Measurements from ENCODE around the gene CYB5B. TPM values are rescaled to one million over a fixed set of nuclear protein-coding genes. Genes with fewer than 3 reads are reported as not detected.
A peak's percentile ranks its signal among the peaks of the same experiment; 100 is the strongest.

Gene CYB5B
- total RNA-seq, 2 experiments from 2014 or later, result 83.0 to 184 TPM

DNA sequence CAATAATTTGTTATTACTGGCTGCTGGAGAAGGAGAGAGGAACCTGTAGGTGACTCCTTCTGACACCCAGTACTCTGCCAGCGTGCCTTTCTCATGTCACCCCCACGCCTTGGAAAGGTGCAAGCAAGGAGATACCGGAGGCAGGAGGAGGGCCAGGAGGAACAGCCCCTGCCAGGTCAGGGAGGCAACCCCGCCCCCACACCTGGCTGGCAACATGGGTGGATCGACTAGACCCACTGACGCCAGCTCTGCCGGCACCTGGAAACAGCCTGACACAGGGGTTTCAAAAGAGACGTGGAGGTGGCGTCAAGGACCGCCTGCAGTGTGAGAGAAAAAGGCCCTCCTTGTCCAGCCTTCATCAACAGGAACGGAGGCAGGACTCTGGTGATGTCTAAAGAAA is 62.3 kb downstream of the CYB5B start:
- CTCF ChIA-PET (ENCODE audit: unreplicated experiment), result no interaction called here
- H3K4me2 ChIP-seq (ENCODE audit: low read length), result no peak overlapping the region
- BruUV-seq (replicated peaks), result no TSS peak

DNA sequence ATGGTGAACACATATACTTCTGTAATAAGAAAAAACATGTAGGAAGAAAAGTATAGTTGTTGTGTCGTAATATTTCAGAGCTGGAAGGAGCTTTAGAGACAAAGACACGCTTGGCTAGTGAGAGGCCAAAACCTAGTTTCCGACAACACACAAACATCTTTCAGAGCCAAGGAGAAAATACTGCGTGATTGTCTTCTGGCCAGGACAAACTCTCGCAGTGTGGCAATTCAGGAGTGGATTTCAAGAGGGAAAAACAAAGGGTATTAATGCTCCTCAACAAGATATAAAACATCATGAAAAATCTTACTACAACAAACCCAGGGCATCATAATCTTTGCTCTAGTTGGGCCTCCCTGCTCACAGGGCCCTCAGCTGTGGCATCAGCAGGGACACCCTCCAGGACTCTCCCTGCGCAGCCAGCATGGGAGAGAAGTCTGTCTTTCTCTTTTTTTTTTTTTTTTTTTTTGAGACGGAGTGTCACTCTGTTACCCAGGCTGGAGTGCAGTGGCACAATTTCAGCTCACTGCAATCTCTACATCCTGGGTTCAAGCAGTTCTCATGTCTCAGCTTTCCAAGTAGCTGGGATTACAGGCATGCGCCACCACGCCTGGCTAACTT is 66.4 kb downstream of the CYB5B start:
- Histone ChIP-seq H3K36me3 (ENCODE audit: insufficient read depth, low read length) (no peaks in the 10 kb centered on the region), H3K9me3 (ENCODE audit: low read length) (no peaks in the 10 kb centered on the region), H3K4me2 (ENCODE audit: low read length) (no peak overlapping the region), H4K20me1 (ENCODE audit: insufficient read depth, low read length) (no peaks in the 10 kb centered on the region), H2AFZ (ENCODE audit: low read length) (no peak overlapping the region), H3K4me1 (ENCODE audit: insufficient read depth, low read length, poor library complexity, severe bottlenecking) (no peaks in the 10 kb centered on the region), H3K4me3 (ENCODE audit: low read depth, low read length, poor library complexity, severe bottlenecking) (no peak overlapping the region), H3K79me2 (ENCODE audit: insufficient read depth, low read depth, low read length) (no peaks in the 10 kb centered on the region), H3K27ac (ENCODE audit: low read depth, low read length, poor library complexity, severe bottlenecking) (no peak overlapping the region), H3K9me2 (ENCODE audit: insufficient read depth, low read length) (no peaks in the 10 kb centered on the region)
- no TSS peak for BruUV-seq (replicated peaks)
- TF ChIP-seq, protein P1, sequence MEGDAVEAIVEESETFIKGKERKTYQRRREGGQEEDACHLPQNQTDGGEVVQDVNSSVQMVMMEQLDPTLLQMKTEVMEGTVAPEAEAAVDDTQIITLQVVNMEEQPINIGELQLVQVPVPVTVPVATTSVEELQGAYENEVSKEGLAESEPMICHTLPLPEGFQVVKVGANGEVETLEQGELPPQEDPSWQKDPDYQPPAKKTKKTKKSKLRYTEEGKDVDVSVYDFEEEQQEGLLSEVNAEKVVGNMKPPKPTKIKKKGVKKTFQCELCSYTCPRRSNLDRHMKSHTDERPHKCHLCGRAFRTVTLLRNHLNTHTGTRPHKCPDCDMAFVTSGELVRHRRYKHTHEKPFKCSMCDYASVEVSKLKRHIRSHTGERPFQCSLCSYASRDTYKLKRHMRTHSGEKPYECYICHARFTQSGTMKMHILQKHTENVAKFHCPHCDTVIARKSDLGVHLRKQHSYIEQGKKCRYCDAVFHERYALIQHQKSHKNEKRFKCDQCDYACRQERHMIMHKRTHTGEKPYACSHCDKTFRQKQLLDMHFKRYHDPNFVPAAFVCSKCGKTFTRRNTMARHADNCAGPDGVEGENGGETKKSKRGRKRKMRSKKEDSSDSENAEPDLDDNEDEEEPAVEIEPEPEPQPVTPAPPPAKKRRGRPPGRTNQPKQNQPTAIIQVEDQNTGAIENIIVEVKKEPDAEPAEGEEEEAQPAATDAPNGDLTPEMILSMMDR (conservative IDR thresholded peaks at IDR 0.05; ENCODE audit: low read length), result no peak
- TF ChIP-seq EZH2phosphoT487 (IDR thresholded peaks at IDR 0.05; ENCODE audit: borderline replicate concordance, low read depth, low read length), result no peak
- POLR2A ChIA-PET, result interaction anchor here (0.7 kb wide), 1 partner anchor 94 kb away, joined by 5 read pairs; no protein-coding TSS in a partner anchor
- intact Hi-C loops (cut with micrococcal nuclease; ENCODE audit: unreplicated experiment), result no loop called here
- DNase-seq (ENCODE audit: low spot score), result no peak
- CTCF ChIA-PET (ENCODE audit: unreplicated experiment), result no interaction called here

More for the DNA sequence above, 62.3 kb downstream of the CYB5B start:
- DNase-seq (ENCODE audit: low spot score), result no peak
- H3K27ac ChIP-seq (ENCODE audit: low read depth, low read length, poor library complexity, severe bottlenecking), result no peak overlapping the region
- TF ChIP-seq EZH2phosphoT487 (IDR thresholded peaks at IDR 0.05; ENCODE audit: borderline replicate concordance, low read depth, low read length), result no peak
- TF ChIP-seq, protein P1 (conservative IDR thresholded peaks at IDR 0.05; ENCODE audit: low read length), result no peak
- no peak overlapping the region for H2AFZ ChIP-seq (ENCODE audit: low read length)
- intact Hi-C loops (cut with micrococcal nuclease; ENCODE audit: unreplicated experiment), result no loop called here
- POLR2A ChIA-PET, result no interaction called here
- H3K9me2 ChIP-seq (ENCODE audit: insufficient read depth, low read length), result no peaks in the 10 kb centered on the region
- no peaks in the 10 kb centered on the region for H3K36me3 ChIP-seq (ENCODE audit: insufficient read depth, low read length)
- no peaks in the 10 kb centered on the region for H3K79me2 ChIP-seq (ENCODE audit: insufficient read depth, low read depth, low read length)
- H3K9me3 ChIP-seq (ENCODE audit: low read length), result no peaks in the 10 kb centered on the region
- no peaks in the 10 kb centered on the region for H4K20me1 ChIP-seq (ENCODE audit: insufficient read depth, low read length)
- no peaks in the 10 kb centered on the region for H3K4me1 ChIP-seq (ENCODE audit: insufficient read depth, low read length, poor library complexity, severe bottlenecking)
- H3K4me3 ChIP-seq (ENCODE audit: low read depth, low read length, poor library complexity, severe bottlenecking), result no peak overlapping the region

DNA sequence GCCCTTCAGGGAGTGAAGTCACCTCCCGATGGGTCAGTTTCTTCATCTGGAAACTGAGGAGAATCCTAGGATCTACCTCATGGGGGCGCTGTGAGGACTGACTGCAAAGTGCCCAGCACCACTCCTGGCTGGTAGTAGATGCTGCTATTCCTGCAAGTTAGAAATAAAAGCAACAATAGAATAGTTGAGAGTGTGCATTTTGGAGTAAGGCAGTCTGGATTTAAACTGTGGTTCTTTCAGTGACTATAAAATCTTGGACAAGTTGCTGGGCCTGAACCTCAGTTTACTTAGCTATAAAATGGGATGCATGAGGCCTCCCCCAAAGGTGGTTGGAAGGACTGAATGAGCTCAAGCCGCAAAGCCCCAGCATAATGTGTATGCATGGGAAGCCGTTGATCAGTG is 70.6 kb downstream of the CYB5B start:
- H3K4me3 ChIP-seq (ENCODE audit: low read depth, low read length, poor library complexity, severe bottlenecking), result no peak overlapping the region
- H3K4me1 ChIP-seq (ENCODE audit: insufficient read depth, low read length, poor library complexity, severe bottlenecking), result no peaks in the 10 kb centered on the region
- no peaks in the 10 kb centered on the region for H3K9me2 ChIP-seq (ENCODE audit: insufficient read depth, low read length)
- ChIA-PET CTCF (ENCODE audit: unreplicated experiment) (no interaction called here), POLR2A (no interaction called here)
- H3K4me2 ChIP-seq (ENCODE audit: low read length), result no peak overlapping the region
- intact Hi-C loops (cut with micrococcal nuclease; ENCODE audit: unreplicated experiment), result no loop called here
- no peaks in the 10 kb centered on the region for H3K79me2 ChIP-seq (ENCODE audit: insufficient read depth, low read depth, low read length)
- no peaks in the 10 kb centered on the region for H4K20me1 ChIP-seq (ENCODE audit: insufficient read depth, low read length)
- H3K9me3 ChIP-seq (ENCODE audit: low read length), result no peaks in the 10 kb centered on the region
- H2AFZ ChIP-seq (ENCODE audit: low read length), result no peak overlapping the region
- no peak overlapping the region for H3K27ac ChIP-seq (ENCODE audit: low read depth, low read length, poor library complexity, severe bottlenecking)
- H3K36me3 ChIP-seq (ENCODE audit: insufficient read depth, low read length), result no peaks in the 10 kb centered on the region
- no peak for TF ChIP-seq EZH2phosphoT487 (IDR thresholded peaks at IDR 0.05; ENCODE audit: borderline replicate concordance, low read depth, low read length)
- TF ChIP-seq, protein P1 (conservative IDR thresholded peaks at IDR 0.05; ENCODE audit: low read length), result peak; percentile 72
- BruUV-seq (replicated peaks), result no TSS peak
- peak; percentile 26 for DNase-seq (ENCODE audit: low spot score)

All from OCI-LY7 (cell line).